Nephron progenitor cell (in vitro differentiated cells): ENCODE results near the gene LNX1.
"Not testable (repeated sequence)": the region's sequence is repeated elsewhere in the genome, so short reads cannot be mapped to it uniquely, and the experiment has no call there.

Experiments used
- DNase-seq: peaks from one replicate; pipeline ENCODE4 v3.0.0; 2021
- H3K27ac Mint-ChIP-seq: 2 replicates; pipeline ENCODE4 v1.8.0; 2021; ENCODE audit warnings: mild to moderate bottlenecking, moderate library complexity, mixed read lengths
- H3K27me3 Mint-ChIP-seq: 2 replicates; pipeline ENCODE4 v1.8.0; 2021; ENCODE audit warnings: mild to moderate bottlenecking, low read depth, mixed read lengths; ENCODE audit not compliant: poor library complexity
- H3K36me3 Mint-ChIP-seq: 2 replicates; pipeline ENCODE4 v1.8.0; 2021; ENCODE audit warnings: low read depth, mixed read lengths
- H3K4me1 Mint-ChIP-seq: 2 replicates; pipeline ENCODE4 v1.8.0; 2021; ENCODE audit warnings: mixed read lengths
- H3K4me3 Mint-ChIP-seq: 2 replicates; pipeline ENCODE4 v1.8.0; 2021; ENCODE audit warnings: mild to moderate bottlenecking, moderate library complexity, mixed read lengths
- H3K9me3 Mint-ChIP-seq: 2 replicates; pipeline ENCODE4 v1.8.0; 2021; ENCODE audit warnings: mild to moderate bottlenecking, moderate library complexity, mixed read lengths
- TF ChIP-seq, protein P1 (sequence below): fragments of 200-600 bp; sonication (generic); IDR thresholded peaks from 2 replicates; pipeline ENCODE4 v1.5.0; 2021; ENCODE audit warnings: antibody characterized with exemption

The LNX1 gene

DNA sequence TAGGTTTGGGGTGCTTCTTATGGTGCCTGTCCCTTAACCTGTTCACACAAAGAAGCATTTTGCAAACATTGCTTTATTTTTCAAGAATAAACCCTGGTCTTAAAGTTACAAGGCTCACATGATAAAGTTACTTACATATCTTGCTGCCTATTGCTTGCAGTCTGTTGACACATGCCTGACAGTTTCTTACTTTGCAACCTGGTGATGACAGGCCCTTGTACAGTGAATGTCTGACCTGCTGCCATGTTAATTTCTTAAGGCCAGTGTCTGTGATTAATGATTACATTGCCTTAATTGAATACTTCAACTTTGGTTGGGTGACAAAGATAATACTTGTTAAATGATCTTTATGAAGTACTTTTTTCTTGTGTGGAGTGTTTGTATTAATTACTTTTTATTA, 163.9 kb downstream of the LNX1 start:
- H3K36me3 Mint-ChIP-seq = peaks cover 44% of the 10 kb centered on the region
- no peaks in the 10 kb centered on the region for H3K27me3 Mint-ChIP-seq
- H3K27ac Mint-ChIP-seq = no peak overlapping the region
- no peak overlapping the region for H3K4me3 Mint-ChIP-seq
- TF ChIP-seq, protein P1, sequence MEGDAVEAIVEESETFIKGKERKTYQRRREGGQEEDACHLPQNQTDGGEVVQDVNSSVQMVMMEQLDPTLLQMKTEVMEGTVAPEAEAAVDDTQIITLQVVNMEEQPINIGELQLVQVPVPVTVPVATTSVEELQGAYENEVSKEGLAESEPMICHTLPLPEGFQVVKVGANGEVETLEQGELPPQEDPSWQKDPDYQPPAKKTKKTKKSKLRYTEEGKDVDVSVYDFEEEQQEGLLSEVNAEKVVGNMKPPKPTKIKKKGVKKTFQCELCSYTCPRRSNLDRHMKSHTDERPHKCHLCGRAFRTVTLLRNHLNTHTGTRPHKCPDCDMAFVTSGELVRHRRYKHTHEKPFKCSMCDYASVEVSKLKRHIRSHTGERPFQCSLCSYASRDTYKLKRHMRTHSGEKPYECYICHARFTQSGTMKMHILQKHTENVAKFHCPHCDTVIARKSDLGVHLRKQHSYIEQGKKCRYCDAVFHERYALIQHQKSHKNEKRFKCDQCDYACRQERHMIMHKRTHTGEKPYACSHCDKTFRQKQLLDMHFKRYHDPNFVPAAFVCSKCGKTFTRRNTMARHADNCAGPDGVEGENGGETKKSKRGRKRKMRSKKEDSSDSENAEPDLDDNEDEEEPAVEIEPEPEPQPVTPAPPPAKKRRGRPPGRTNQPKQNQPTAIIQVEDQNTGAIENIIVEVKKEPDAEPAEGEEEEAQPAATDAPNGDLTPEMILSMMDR = no peak
- no peak for DNase-seq
- H3K9me3 Mint-ChIP-seq = no peaks in the 10 kb centered on the region
- no peaks in the 10 kb centered on the region for H3K4me1 Mint-ChIP-seq

- no peak for DNase-seq
- no peak overlapping the region for H3K4me3 Mint-ChIP-seq
- no peaks in the 10 kb centered on the region for H3K27me3 Mint-ChIP-seq
- H3K9me3 Mint-ChIP-seq = no peaks in the 10 kb centered on the region
- TF ChIP-seq, protein P1 = no peak
- peaks cover 27% of the 10 kb centered on the region for H3K36me3 Mint-ChIP-seq
- H3K27ac Mint-ChIP-seq = no peak overlapping the region
- no peaks in the 10 kb centered on the region for H3K4me1 Mint-ChIP-seq
Observed at GRCh38 chr4:53424280-53424679, 167.0 kb downstream of the LNX1 start.

DNA sequence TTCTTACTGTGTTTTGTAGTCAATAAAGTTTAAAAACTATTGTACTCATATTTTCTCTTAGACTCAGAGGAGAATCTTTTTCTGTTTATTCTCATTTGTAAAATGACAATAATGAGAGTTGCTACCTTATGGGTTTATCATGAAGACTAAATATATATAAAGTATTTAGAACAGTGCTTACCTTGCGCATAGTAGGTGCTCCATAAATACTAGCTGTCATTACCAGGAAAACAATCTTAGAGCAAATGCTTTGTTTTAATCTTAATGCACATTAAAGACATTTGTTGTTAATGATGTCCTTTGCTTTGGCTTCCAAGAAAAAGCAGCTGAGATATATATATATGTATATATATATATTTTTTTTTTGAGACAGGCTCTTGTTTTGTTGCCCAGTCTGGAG, 168.9 kb downstream of the LNX1 start:
- DNase-seq = no peak
- TF ChIP-seq, protein P1 = no peak
- Mint-ChIP-seq H3K36me3 (peaks cover 26% of the 10 kb centered on the region), H3K4me3 (no peak overlapping the region), H3K4me1 (no peaks in the 10 kb centered on the region), H3K27ac (no peak overlapping the region), H3K9me3 (no peaks in the 10 kb centered on the region), H3K27me3 (no peaks in the 10 kb centered on the region)

- no peaks in the 10 kb centered on the region for H3K4me1 Mint-ChIP-seq
- H3K27ac Mint-ChIP-seq = no peak overlapping the region
- no peak for DNase-seq
- TF ChIP-seq, protein P1 = no peak
- H3K36me3 Mint-ChIP-seq = peaks cover 26% of the 10 kb centered on the region
- no peaks in the 10 kb centered on the region for H3K27me3 Mint-ChIP-seq
- no peaks in the 10 kb centered on the region for H3K9me3 Mint-ChIP-seq
- no peak overlapping the region for H3K4me3 Mint-ChIP-seq
Observed at GRCh38 chr4:53421791-53422190, 169.5 kb downstream of the LNX1 start.

DNA sequence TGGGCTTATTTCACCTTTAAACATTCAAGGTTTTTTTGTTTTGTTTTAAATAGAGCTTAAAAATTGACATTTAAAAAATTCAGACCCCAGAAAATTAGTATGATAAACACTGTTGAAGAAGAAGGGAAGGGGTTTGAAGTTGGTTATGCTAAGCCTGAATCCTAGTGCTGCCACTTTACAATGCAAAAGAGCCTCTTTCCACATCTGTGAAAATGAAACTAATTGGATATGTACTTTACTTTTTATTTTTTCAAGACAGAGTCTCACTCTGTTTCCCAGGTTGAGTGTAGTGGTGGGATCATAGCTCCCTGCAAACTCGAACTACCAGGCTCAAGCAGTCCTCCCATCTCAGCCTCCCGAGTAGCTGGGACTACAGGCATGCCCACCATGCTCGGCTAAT, 172.1 kb downstream of the LNX1 start:
- Mint-ChIP-seq H3K27ac (no peak overlapping the region), H3K4me3 (no peak overlapping the region), H3K9me3 (no peaks in the 10 kb centered on the region), H3K27me3 (no peaks in the 10 kb centered on the region), H3K4me1 (no peaks in the 10 kb centered on the region), H3K36me3 (peaks cover 28% of the 10 kb centered on the region)
- DNase-seq = no peak
- TF ChIP-seq, protein P1 = no peak

- H3K4me3 Mint-ChIP-seq, H3K4me1 Mint-ChIP-seq, H3K27ac Mint-ChIP-seq, H3K27me3 Mint-ChIP-seq, DNase-seq: not testable (repeated sequence)
- Mint-ChIP-seq H3K9me3 (peaks cover 46% of the 10 kb centered on the region), H3K36me3 (peaks cover 68% of the 10 kb centered on the region)
Observed at GRCh38 chr4:53409479-53409878, 181.8 kb downstream of the LNX1 start.
